Amniotic stem cell (primary cell): ENCODE results near the gene IGSF9B.

Source experiments
- DNase-seq: peaks from one replicate; lab custom pipeline; 2025; lab: John Stamatoyannopoulos, UW

Gene IGSF9B

DNA sequence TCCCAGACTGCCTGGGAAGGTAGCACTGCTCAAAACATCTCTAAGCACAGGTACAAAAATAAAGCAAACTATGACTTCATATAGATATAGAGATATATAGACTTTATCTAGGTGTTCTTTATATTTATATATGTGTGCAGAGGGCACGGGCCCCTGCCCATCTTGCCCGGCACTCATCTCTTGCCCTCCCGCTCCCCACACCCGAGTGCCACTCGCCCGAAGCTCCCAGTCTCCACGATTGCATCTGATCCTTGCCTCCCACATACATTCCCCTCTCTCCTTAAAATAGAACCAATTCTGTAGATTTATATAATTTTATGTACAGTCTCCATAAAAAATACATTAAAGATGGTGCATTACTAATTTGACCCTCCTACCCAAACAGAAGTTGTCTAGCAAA, 55.5 kb downstream of the IGSF9B start:
- DNase-seq = no peak

DNA sequence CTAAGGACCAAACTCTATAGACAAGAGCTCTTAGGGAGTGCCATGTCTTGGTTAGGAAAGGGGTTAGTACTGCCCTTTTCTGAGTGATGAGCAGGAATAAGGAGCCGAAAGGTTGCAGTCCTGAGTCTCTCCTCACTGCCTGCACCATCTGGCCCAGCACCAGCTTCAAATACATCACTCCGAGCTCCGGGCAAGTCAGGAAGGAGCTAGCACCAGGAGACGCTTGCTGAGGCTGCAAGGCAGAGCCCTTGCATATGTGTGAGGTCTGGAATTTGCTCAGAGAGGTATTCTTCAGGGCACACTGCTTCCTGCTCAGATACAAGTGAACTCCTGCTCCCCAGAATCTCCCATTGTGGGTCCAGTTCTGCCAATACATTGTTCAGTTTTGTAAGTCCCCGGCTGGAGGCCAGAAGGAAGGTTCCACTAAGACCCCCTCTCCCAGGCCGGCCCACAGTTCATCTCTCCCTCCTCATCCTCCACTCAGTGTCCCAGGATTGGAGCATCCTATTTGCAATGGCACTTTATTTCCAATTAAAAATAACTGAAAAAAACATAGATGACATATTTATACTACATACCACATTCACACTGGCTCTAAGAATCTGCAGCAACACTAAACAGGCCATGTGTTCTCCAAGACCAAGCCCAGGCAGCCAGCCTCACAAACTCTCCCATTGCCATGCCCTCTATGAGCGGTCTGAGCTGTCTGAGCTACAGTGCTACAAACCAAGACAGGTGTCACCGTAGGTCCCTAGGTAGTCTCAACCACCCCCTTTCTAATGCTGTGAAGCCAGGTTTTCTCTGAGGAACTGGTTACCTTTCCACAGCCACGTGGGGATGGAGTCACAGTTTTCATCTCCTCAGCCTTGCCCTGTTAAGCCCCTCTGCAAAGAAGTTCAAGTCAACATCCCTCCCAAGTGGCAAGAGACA, 56.3 kb downstream of the IGSF9B start:
- DNase-seq = no peak

DNA sequence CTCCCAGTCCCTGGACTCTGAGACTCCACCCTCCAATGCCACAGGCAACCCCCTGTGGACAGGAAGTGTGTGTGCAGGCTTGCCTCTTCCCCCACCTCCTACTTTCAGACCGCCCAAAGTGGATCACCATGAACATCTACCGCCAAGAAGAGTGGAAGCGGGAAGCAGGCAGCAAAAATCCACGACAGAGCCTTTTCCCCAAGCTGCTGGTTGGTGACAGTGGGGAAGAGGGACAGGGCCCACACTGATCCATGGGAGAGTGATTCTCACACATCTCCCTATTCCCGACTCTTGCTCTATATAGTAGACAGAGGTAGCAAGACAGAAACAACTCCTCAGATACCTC, 58.0 kb downstream of the IGSF9B start:
- no peak for DNase-seq

DNA sequence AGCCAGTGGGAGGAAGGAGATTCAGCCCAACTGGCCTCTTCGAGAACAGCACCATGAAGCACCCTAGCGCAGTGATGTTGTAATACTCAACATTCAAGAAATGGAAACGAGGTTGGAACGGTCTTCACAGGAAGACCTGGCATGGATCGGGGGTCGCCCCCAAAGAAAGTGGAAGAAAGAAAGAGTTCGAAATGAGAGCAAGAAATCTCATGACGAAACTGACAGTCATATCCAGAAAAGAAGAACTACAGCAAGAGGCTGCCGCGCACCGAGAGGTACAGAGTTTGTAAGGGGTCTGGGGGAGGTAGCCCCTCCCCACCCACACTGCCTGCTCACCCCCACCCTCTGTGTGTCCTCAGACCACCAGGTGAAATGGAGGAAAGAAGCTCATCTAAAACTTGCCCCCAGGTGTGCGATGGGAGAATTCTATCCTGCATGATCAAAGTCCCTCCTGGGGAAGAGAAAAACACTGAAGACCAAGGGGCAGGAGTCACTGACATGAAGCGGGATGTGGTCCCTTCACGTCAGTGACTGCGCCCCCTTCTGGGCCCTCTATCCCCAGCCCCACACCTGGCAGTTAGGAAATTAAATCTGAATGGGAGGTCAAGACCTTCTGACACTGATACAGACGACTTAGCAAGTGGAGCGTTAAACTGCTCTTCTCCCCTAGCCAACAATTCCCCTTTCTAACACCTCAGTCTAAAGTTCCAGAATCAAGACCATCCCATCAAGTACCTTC, 58.6 kb downstream of the IGSF9B start:
- no peak for DNase-seq

DNA sequence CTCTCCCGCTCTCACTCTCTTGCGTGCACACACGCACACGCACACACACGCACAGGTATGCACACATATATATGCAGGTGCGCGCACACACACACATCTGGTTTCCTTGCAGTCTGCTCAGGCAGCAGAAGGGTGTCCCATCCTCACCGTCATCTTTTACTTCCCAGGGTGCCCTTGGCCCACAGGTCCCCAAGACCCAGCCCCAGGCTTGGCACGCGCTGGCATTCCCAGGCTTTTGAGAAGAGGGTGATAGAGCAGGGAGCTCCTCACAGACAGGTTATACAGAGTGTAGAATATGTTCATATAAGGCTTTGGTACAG, 59.5 kb downstream of the IGSF9B start:
- no peak for DNase-seq

DNA sequence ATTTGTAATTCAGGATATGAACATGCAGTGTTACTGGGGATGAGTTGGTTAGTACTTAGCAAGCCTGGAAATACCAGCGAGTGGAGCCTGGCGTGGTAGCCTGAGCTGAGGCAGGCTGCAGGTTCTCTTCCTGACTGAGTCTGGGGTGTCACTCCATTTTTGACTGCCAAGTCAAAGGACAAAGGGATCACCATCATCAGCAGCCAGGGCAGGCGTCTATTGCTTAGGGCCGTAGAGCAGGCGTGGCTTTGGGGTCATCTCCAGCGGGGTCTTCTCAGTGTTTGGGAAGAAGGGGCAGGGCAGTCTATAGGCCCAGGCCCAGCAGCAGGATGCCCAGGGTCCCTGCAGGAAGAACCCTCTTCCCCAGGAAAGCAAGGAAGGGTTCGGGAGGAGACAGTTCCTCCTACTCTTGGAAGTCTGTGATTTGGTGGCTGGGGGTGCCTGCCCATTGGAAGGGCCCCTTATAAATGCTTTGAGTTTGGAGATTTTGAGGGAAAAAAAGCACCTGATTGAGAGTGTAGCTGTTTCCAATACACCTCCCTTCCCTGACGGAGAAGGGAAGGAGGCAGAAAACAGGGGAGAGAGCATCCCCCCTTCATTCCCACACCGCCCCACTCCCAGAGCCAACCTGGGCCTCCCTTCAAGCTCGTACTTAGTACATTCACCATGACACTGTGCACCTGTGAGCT, 60.0 kb downstream of the IGSF9B start:
- DNase-seq = no peak

DNA sequence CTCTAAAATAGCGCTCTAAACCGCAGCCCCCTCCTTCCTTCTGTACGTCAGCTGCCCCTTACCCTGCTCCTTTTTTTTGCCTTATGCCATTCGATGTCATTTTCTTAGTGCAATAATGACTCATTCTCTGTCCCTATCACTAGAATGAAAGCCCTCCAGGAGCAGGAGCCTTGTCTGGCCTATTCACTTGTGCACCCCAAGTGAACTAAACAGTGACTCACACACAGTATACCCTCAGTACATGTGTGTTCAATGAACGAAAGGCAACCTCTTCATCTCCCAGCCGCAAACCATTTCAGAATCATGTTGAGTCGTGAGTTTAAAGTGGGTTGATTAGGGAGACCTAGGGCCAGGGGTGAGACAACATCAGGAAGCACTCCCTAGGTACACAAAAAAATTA, 60.7 kb downstream of the IGSF9B start:
- DNase-seq = no peak

DNA sequence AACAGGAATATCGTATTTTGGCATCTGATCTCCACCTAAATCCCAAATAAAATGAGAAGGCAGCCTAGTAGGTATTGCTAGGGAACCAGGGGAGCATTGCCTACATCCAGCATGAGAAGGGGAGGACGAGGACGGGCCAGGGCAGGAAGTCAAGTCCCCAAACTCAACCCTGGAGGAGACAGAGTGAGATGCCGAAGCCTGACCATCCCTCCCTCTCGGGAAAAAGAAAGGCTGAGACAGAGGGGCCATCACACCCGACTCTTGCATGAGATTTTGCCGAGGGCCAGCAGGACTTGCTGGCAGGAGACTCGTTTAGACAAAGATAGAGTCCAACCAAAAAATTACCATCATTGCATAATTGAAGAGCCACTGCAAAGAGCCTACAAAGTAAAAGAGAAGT, 61.2 kb downstream of the IGSF9B start:
- no peak for DNase-seq

DNA sequence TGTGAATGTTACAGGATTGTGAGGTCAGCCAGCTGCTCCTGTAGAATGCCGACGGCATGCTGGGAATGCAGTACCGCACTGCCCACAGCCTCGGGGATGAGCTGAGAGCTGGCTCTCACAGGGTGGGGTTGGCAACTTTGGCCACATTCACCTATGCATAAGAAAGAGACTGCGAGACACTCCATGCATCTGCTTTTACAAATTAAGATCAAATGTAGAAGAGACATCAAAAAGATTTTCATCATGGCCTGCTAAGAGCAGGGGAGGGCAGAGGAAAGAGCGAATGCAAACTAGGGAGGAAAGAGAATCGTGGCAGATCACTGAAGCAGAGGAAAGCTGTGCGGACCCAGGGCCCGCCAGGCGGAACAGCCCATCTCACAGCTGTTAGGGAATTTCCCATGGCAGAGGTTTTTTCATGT, 61.7 kb downstream of the IGSF9B start:
- DNase-seq = no peak

DNA sequence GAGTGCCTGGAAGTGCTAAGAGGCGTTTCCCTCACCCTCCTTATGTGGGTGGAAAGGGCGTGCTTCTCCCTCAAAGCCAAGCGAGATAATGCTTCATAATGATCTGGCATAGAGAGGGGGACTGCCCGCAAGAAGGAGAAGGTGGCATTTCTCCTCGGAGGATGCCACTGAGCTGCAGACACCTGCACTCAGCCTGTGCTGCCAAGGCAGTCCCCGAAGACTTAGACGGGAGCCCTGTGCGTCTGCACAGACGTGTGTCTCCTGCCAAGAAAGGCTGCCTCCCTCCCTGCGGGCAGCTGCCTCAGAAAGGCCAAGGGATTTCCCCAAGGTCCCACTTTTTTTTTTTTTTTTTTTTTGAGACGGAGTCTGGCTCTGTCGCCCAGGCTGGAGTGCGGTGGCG, 63.4 kb downstream of the IGSF9B start:
- no peak for DNase-seq

DNA sequence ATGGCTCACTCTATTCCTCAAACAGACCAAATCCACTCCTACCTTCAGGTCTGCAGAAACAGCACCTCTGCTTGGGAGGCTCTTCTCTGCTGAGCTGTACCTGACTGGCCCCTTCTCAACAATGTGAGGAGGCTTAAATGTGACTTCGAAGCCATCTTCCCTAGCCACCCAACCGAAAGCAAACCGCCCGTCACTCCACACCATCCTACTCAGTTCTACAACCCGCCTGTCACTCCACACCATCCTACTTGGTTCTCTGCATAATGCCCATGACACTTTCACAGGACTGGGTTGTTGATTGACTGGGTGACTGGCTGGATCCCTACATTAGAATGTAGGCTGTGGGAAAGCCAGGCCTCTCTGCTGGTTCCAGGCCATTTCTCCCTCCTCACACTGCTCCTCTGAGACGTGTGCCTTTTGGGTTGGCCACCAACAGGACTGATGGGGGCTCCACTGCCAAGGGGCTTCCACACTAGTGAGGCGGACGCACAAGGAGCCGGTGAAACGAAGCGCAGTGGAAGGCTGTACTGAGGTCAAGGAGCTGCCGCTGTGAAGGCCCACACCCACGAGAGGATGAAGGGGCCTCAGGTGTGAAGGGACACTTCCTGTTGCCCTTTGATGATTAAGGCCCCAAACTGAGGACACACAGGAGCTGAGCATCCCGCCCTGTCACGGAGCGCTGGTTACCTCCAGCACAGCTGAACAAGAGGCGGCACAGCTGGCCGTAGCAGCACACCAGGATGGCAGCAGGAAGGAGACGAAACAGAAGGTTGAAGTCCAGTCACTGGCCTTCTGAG, 64.0 kb downstream of the IGSF9B start:
- no peak for DNase-seq

DNA sequence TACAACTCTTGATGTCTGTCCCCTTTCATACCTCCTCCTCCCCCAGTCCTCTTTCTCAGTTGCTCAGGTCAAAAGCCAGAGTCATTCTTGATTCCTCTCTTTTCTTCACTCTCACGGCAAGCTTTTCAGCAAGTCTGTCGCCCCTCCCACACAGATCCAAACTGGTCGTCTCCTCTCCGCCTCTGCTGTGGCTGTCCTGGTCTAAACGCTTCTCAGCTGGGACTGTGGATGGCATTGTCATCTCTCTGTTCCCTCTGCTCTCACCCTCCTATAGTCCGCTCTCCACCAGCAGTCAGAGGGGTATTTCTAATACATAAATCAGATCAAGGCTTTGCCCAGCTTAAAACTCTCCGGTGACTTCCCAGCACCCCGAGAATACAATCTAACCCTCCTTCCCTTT, 64.6 kb downstream of the IGSF9B start:
- DNase-seq = no peak

DNA sequence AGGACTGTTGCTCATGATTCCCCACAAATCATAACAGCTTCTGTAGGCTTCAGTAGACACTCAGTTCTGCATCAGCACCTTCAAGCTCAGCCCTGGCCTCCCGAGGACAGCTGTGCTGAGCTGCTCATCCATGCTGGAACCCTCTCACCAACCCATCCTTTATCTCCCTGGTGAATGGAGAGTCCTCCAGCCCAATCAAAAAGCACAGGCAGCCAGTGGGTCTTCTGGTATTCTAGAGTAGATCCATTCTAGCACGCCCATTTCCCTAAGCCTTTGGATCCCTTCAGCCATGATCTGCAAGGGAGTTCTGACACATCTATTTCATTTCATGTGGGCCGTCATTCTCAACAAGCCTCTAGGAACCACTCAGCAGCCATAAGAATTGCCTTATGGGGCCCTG, 66.9 kb downstream of the IGSF9B start:
- DNase-seq = no peak

DNA sequence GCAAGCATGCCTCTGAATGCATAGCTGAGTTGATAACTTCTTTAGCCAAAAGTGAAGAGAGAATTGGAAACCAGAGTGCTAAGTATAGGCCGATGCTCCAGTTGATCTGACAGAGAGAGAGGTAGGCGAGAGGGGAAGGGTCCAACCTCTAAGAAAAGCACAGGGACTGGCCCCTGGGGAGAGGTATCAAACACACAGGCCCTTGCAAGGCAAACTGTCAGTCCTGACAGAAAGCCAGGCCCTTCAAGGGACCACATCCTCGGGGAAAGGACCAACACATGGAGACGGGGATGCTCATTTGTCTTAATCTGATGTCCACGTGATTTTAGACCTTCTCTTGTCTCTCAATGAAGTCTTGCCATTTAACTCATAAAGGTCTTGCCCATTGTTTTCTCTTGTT, 67.6 kb downstream of the IGSF9B start:
- DNase-seq = no peak

DNA sequence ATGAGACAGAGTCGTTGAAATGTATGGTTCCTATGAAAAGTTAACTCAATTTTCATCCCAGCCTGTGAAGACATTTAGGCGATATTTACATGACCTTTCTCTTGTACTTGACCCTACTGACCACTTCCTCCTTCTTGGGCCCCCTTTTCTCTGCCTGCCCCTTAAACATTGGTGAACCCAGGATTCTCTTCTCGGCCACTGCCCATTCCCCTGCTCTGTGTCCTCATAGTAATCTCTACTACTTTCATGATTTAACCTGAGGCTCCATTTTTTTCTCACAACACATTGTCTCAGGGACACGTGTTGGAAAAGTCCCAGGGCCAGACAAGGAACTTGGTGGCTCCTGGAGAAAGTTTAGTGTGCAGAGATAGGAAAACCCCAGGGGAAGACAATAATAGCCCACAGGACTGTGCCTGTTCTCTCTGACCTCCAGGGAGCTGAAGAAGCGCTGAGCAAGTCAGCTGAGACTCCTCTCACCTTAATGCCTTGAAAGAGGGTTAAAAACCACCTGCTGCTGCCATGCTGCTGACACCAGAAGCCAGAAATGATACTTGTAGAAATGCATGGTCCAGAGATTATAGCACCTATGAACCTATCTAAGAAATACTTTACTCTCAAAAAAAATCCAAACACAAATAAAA, 69.0 kb downstream of the IGSF9B start:
- no peak for DNase-seq

DNA sequence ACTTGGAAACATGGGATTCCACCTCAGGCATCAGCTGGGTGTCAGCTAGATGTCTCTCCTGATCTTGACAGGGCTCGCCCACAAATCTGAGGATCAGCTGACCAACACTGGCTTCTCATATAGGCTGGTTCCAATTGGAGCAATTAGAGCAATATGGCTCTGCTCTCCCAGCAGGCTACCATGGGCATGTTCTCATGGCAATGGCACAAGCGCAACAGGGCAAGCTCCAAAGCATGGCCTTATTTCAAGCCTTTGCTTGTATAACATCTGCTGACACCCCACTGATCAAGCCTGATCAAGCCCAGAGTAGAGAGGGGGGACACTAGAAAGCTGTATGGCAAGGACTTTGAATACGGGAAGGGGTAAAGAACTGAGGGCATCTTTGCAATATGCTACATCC, 70.7 kb downstream of the IGSF9B start:
- no peak for DNase-seq

DNA sequence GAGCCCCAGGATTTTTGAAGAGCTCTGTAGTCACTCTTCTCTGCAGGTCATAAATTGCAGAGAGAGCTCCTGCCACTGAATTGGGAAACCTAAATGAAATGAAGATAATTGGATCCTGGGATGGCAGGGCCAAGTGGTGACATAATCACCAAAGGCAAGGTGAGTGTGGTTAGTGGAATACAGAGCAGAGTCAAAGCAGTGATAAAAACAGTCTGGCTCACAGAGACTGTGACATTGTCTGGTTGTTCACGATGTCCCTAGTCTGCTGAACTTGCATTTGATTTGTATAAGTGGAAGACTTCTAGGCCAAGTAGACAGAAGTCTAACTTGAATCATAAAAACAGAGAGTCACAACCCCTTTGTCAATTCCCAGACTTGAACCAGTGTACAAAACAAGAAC, 84.6 kb downstream of the IGSF9B start:
- no peak for DNase-seq

DNA sequence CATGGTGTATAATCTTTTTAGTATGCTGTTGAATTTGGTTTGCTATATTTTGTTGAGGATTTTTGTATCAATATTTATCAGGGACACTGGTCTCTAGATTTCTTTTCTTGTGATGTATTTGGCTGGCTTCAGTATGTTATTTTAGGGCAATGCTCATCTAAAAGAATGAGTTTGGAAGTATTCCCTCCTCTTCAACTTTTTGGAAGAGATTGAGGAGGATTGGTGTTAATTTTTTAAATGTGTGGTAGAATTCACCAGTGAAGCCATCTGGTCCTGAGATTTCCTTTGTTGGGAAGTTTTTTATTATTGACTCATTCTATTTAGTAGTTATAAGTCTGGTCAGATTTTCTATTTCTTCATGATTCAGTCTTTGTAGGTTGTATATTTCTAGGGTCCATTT, 89.3 kb downstream of the IGSF9B start:
- DNase-seq = no peak

DNA sequence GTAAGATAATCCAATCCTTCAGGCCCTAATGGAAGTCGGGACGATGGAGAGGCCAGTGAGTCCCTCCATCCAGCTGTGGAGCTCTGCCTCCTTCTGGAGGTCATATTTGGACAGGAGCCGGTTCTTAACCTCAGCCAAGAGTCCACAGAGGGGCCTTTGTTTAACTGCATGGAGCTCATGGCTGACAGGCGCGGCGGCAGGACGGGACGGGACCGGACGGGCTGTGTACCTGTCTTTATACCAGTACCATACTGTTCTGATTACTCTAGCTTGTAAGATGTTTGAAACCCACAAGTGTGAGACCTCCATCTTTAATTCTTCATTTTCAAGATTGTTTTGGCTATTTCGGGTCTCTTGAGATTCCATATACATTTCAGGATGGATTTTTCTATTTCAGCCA, 91.3 kb downstream of the IGSF9B start:
- DNase-seq = no peak

DNA sequence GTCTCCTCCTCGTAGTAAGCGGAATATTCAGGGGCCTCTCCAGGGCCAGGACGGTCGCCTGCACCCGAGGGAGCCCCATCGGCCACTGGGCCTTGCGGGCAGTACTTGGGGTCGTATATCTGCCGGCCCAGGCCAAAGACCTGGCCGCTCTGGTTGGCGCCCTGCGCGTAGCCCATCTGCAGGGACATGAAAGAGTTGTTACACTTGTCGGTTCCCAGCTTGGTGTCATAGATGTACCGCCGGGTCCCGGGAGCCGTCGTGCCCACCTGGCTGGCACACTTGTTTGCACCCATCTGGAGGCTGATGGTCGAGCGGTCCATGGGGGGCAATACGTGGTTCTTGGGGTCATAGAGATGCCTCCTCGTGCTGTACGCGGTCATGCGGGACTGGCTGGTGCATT, 92.0 kb downstream of the IGSF9B start:
- no peak for DNase-seq

DNA sequence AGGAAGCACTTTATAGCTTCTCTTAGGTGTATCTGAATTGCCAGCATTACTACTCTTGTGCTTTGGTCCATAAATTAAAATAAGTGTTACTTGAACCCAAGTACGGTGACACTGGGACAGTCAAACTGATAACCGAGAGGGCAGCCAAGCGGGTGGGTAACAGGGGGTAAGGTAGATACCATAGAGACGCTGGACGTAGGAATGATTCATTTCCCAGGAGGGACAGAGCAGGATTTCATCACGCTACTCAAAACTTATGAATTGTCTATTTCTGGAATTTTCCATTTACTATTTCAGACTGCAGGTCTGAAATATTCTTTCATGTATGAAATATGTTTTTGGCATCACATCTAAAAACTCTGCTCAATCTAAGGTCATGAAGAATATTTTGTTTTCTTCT, 96.6 kb downstream of the IGSF9B start:
- no peak for DNase-seq
